Activated CD8-positive, alpha-beta memory T cell treated with anti-CD3 and anti-CD28 coated beads for 24 hours (primary cell): Measurements from ENCODE around the gene SPANXA2.
"Not testable (repeated sequence)": the region's sequence is repeated elsewhere in the genome, so short reads cannot be mapped to it uniquely, and the experiment has no call there.

Source experiments
- DNase-seq: peaks from one replicate; pipeline ENCODE4 v3.0.0-alpha.2; 2020

The SPANXA2 gene, protein sequence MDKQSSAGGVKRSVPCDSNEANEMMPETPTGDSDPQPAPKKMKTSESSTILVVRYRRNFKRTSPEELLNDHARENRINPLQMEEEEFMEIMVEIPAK

DNA sequence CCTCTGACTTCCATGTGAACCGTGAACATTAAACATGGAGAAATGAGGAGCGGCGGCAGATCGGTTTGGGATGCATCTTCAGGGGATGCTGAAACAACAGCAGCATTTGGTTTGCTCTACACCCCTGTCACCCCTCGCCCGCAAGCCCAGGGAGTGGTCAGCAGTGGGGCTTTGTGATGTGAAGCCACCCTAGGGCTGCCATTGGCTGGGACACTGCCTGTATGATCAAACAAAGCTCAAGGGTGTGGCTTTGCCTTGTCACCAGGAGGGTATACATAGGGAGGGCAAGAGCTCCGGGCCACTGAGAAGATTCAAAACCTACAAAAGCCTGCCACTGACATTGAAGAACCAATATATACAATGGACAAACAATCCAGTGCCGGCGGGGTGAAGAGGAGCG is at the start of gene SPANXA2:
Gene SPANXA2, plus strand, starts transcription at position 301 of the 400 bp plus-strand sequence. Its CDS starts 60 bp downstream, at position 361.
- not testable (repeated sequence) for DNase-seq

- not testable (repeated sequence) for DNase-seq
These were observed 47.0 kb upstream of the SPANXA2 start for GRCh38 chrX:141542551-141542950.

DNA sequence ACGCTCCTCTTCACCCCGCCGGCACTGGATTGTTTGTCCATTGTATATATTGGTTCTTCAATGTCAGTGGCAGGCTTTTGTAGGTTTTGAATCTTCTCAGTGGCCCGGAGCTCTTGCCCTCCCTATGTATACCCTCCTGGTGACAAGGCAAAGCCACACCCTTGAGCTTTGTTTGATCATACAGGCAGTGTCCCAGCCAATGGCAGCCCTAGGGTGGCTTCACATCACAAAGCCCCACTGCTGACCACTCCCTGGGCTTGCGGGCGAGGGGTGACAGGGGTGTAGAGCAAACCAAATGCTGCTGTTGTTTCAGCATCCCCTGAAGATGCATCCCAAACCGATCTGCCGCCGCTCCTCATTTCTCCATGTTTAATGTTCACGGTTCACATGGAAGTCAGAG is 4.9 kb upstream of the SPANXA2 start, which contains the start of gene SPANXA1:
Gene SPANXA1, minus strand, starts transcription at position 101 of the 400 bp plus-strand sequence. Its CDS starts 60 bp downstream, at position 41.
- not testable (repeated sequence) for DNase-seq

DNA sequence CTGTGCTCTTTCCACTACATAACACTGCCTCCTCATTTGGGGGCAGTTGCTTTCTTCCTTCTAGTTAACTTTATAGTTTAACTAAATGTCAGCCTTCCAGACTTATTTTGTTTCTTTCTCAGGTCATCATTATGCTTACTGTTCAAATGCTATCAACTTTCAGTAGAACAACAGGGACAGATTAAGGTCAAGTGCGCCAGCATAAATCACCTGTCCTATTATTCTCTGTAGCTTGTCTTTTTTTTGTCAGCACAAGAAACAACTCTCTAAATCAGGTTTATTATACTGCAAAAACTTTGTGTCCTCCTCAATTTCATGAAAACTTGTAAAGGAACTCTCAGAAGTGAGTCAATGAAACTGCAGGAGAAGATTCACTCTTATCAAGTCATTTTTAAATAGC is 19.6 kb downstream of the SPANXA2 start:
- no peak for DNase-seq

- no peak for DNase-seq
These were observed 29.8 kb downstream of the SPANXA2 start for GRCh38 chrX:141619336-141619735.

DNA sequence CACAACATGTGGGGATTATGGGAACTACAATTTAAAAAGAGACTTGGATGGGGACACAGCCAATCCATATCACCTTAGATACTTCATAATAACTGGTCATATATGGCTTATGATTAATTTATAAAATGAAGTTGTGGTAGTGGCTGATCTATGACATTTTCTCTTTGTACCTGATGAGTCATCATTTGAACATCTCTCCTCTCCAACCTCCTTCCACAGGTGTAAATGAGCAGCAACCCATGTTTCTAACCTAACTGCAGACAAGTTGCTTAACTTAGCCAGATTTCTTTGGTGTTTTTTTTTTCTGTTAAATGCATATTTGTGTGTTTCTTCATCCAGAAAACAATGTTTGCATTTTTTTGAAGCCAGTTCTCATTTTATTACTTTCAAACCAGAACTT is 42.6 kb downstream of the SPANXA2 start:
- DNase-seq, result no peak

DNA sequence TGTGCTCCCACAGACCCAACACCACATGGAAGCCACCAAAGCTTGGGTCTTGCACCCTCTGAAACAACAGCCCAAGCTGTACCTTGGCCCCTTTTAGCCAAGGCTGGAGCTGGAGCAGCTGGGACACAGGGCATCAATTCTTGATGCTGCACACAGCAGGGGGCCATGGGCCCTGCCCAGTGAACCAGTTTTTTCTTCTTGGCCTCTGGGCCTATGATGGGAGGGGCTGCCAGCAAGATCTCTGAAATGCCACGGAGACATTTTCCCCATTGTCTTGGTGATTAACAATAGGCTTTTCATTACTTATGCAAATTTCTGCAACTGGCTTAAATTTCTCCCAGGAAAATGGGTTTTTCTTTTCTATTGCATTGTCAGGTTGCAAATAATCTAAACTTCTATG is 49.0 kb downstream of the SPANXA2 start:
- no peak for DNase-seq
